DOHH2 (cell line): ENCODE data around the gene ZNF764.

ENCODE experiments used
- EZH2phosphoT487 ChIP-seq: fragments of 200-600 bp; sonication (generic); IDR thresholded peaks from 2 replicates; pipeline ENCODE4 v1.6.1; 2017; ENCODE audit warnings: borderline replicate concordance, mild to moderate bottlenecking, antibody characterized with exemption, low read length, moderate library complexity, mixed read lengths
- TF ChIP-seq, protein P1 (sequence below): fragments of 200-600 bp; sonication (generic); IDR thresholded peaks from one replicate; pipeline ENCODE4 v1.5.1; 2014; ENCODE audit warnings: antibody characterized with exemption, mild to moderate bottlenecking, low read depth, low read length; ENCODE audit not compliant: poor library complexity, severe bottlenecking

DNA sequence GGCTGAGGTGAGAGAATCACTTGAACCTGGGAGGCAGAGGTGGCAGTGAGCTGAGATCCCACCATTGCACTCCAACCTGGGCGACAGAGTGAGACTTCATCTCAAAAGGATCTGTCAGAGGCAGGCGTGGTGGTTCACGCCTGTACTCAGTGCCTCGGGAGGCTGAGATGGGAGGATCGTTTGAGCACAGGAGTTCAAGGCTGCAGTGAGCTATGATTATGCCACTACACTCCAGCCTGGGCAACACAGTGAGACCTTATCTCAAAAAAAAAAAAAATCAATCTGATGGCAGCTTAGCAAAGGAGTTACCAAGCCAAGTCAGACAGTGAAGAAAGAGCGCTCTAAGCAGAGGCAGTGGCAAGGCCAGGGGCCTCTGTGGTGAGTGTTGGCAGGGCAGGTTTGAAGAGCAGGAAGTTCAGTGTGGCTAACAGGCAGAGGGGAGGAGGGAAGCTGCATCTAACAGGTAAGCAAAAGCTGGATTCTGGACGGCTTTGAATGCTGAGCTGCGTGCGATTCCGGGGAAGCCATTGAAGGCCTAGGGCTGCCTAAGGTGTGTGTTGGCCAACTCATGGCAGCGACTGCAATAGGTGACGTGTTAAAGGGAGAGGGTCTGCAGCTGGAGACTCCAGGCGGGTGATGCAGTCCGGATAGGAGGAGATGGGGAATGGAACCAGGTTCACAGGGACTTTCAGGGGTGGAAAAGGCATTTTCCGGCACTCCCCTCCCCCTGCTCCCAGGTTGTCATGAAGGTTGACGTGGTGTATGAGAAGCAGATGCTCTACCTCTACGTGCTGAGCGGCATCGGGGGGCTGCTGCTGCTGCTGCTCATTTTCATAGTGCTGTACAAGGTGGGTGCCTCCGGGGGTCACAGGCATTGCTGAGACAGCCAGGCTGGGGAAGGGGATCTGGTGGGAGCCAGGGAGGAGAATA lies 38.8 kb downstream of the ZNF764 start:
- TF ChIP-seq, protein P1, sequence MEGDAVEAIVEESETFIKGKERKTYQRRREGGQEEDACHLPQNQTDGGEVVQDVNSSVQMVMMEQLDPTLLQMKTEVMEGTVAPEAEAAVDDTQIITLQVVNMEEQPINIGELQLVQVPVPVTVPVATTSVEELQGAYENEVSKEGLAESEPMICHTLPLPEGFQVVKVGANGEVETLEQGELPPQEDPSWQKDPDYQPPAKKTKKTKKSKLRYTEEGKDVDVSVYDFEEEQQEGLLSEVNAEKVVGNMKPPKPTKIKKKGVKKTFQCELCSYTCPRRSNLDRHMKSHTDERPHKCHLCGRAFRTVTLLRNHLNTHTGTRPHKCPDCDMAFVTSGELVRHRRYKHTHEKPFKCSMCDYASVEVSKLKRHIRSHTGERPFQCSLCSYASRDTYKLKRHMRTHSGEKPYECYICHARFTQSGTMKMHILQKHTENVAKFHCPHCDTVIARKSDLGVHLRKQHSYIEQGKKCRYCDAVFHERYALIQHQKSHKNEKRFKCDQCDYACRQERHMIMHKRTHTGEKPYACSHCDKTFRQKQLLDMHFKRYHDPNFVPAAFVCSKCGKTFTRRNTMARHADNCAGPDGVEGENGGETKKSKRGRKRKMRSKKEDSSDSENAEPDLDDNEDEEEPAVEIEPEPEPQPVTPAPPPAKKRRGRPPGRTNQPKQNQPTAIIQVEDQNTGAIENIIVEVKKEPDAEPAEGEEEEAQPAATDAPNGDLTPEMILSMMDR: no peak
- no peak for TF ChIP-seq EZH2phosphoT487
